Activated CD4-positive, alpha-beta T cell treated with anti-CD3 and anti-CD28 coated beads for 48 hours (primary cell): Measurements from ENCODE around the gene THAP8.
"Not testable (repeated sequence)": the region's sequence is repeated elsewhere in the genome, so short reads cannot be mapped to it uniquely, and the experiment has no call there.

Experiments used
- DNase-seq: peaks from one replicate; pipeline ENCODE4 v3.0.0-alpha.2; 2020

The THAP8 gene

GRCh38 chr19:36067681-36068080, 13.6 kb upstream of the THAP8 start:
- no peak for DNase-seq

GRCh38 chr19:36064826-36065225, 10.7 kb upstream of the THAP8 start:
- DNase-seq, result no peak

- DNase-seq, result no peak
Observed at GRCh38 chr19:36061367-36061766, 7.3 kb upstream of the THAP8 start.

- DNase-seq, result peak; percentile 31
Observed at GRCh38 chr19:36060430-36060829, 6.3 kb upstream of the THAP8 start.

GRCh38 chr19:36059180-36059910, 5.3 kb upstream of the THAP8 start:
- no peak for DNase-seq

- DNase-seq, result no peak
Observed at GRCh38 chr19:36058481-36059179, 4.5 kb upstream of the THAP8 start.

GRCh38 chr19:36054733-36055686, 925 bp upstream of the THAP8 start, which contains the start of gene WDR62:
Gene WDR62, plus strand, starts transcription at chr19:36054897. Its CDS starts 75 bp downstream, at chr19:36054972.
- DNase-seq, result peak; percentile 97

GRCh38 chr19:36051637-36052036, 2.4 kb downstream of the THAP8 start:
- DNase-seq, result no peak

- no peak for DNase-seq
Observed at GRCh38 chr19:36051236-36051635, 2.8 kb downstream of the THAP8 start.

GRCh38 chr19:36049080-36049698, 4.9 kb downstream of the THAP8 start:
- no peak for DNase-seq

- no peak for DNase-seq
Observed at GRCh38 chr19:36047835-36048234, 6.2 kb downstream of the THAP8 start.

- no peak for DNase-seq
Observed at GRCh38 chr19:36046443-36047050, 7.5 kb downstream of the THAP8 start.

- DNase-seq, result no peak
Observed at GRCh38 chr19:36043952-36044351, 10.1 kb downstream of the THAP8 start.

GRCh38 chr19:36041831-36042230, 12.3 kb downstream of the THAP8 start:
- no peak for DNase-seq

GRCh38 chr19:36041092-36041491, 13.0 kb downstream of the THAP8 start:
- DNase-seq, result not testable (repeated sequence)

- DNase-seq, result no peak
Observed at GRCh38 chr19:36040495-36040894, 13.6 kb downstream of the THAP8 start.

GRCh38 chr19:36032251-36033104, 21.6 kb downstream of the THAP8 start, which contains the start of gene CLIP3:
Gene CLIP3, minus strand, starts transcription at chr19:36032873. Its CDS starts 516 bp downstream, at chr19:36032357.
- peak; percentile 57 for DNase-seq

GRCh38 chr19:36031308-36031707, 22.8 kb downstream of the THAP8 start:
- no peak for DNase-seq

GRCh38 chr19:36030264-36031148, 23.6 kb downstream of the THAP8 start:
- DNase-seq, result no peak
